ENCODE measurements around the gene NPAS3. TPM values are rescaled to one million over a fixed set of nuclear protein-coding genes. Genes with fewer than 3 reads are reported as not detected.

The NPAS3 gene
- total and polyA plus RNA-seq, 2 of the 8 experiments (the other 6 are each of a cell fraction or from before 2014, with no cell fraction given): 0.11 to 0.60 TPM

DNA sequence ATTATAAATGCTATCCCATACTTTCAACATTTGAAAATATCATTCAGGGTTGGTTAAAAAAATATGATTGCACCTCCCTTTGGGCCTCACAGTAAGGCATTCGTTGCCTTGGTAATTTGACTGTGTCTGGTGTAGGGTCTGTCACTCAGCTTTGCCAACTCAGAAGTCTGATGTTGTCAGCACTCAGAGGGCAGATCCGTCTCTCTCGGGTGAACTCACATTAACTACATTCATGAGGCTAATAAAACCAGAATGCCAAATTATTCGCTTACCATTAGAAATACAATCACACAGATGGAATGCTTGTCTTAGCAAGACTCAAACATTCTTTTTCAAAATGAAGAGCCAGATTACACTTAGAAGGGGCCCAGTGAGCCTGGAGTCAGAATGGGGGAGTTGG, 53.0 kb downstream of the NPAS3 start:
- no peaks in the 10 kb centered on the region for H3K79me2 ChIP-seq (ENCODE audit: control insufficient read depth in 1 of 2, insufficient read depth in 2 of 2, low read length in 2 of 2)
- H3K4ac ChIP-seq (replicated peaks; ENCODE audit: insufficient read length, low read depth, low read length): no peak overlapping the region
- H3K4me1 ChIP-seq (replicated peaks in 1 of 4; ENCODE audit: control insufficient read depth in 3 of 4, insufficient read depth in 4 of 4, low read length in 3 of 4): 0 out of 7 replicates have a peak, but pooled peaks cover 0 to 2% (median 0%) of the 10 kb centered on the region in 4 experiments
- no peak overlapping the region for H2BK12ac ChIP-seq (ENCODE audit: low read depth, low read length)
- H3K9ac ChIP-seq (replicated peaks in 1 of 4; ENCODE audit: extremely low read depth in 1 of 4, low read depth in 3 of 4, low read length in 3 of 4): no peak overlapping the region
- H3K18ac ChIP-seq (ENCODE audit: extremely low read depth, low read length): no peak overlapping the region
- H3K36me3 ChIP-seq (ENCODE audit: control insufficient read depth in 2 of 4, insufficient read depth in 4 of 4, low read length in 3 of 4): no peaks in the 10 kb centered on the region
- H2AFZ ChIP-seq (ENCODE audit: low read length): no peak overlapping the region
- H3K56ac ChIP-seq (replicated peaks; ENCODE audit: insufficient read length, low read depth, low read length): no peak overlapping the region
- TF ChIP-seq CHD2 (IDR thresholded peaks at IDR 0.05; ENCODE audit: low read length) (no peak), SUZ12 (IDR thresholded peaks at IDR 0.05; ENCODE audit: low read length) (no peak), GABPA (IDR thresholded peaks at IDR 0.05; ENCODE audit: borderline replicate concordance, insufficient read depth, low read length) (no peak), SIN3A (conservative IDR thresholded peaks at IDR 0.05 in 1 of 2, IDR thresholded peaks at IDR 0.05 in 1 of 2; ENCODE audit: low read depth in 1 of 2, low read length in 2 of 2) (no peak), POLR2AphosphoS5 (IDR thresholded peaks at IDR 0.05; ENCODE audit: low read depth, low read length) (no peak), ZNF274 (IDR thresholded peaks at IDR 0.05; ENCODE audit: borderline replicate concordance, extremely low read depth, low read length) (no peak), BACH1 (IDR thresholded peaks at IDR 0.05; ENCODE audit: low read length) (no peak), TEAD4 (IDR thresholded peaks at IDR 0.05; ENCODE audit: low read depth, low read length) (no peak), MAFK (IDR thresholded peaks at IDR 0.05; ENCODE audit: low read depth, low read length) (no peak)
- TF ChIP-seq, protein P1, sequence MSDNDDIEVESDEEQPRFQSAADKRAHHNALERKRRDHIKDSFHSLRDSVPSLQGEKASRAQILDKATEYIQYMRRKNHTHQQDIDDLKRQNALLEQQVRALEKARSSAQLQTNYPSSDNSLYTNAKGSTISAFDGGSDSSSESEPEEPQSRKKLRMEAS (IDR thresholded peaks at IDR 0.05): no peak
- TF ChIP-seq, protein P2, sequence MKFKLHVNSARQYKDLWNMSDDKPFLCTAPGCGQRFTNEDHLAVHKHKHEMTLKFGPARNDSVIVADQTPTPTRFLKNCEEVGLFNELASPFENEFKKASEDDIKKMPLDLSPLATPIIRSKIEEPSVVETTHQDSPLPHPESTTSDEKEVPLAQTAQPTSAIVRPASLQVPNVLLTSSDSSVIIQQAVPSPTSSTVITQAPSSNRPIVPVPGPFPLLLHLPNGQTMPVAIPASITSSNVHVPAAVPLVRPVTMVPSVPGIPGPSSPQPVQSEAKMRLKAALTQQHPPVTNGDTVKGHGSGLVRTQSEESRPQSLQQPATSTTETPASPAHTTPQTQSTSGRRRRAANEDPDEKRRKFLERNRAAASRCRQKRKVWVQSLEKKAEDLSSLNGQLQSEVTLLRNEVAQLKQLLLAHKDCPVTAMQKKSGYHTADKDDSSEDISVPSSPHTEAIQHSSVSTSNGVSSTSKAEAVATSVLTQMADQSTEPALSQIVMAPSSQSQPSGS (IDR thresholded peaks at IDR 0.05; ENCODE audit: low read length): no peak
- no peak overlapping the region for H2BK5ac ChIP-seq (ENCODE audit: low read depth, low read length)
- H3K14ac ChIP-seq (ENCODE audit: insufficient read length): no peak overlapping the region
- H2AK5ac ChIP-seq (ENCODE audit: low read depth, low read length): no peak overlapping the region
- no peak overlapping the region for H3K4me2 ChIP-seq (ENCODE audit: insufficient read depth in 1 of 2, low read depth in 2 of 2, low read length in 2 of 2)
- H3K23ac ChIP-seq (ENCODE audit: insufficient read length): no peak overlapping the region
- H3K4me3 ChIP-seq (ENCODE audit: extremely low read depth in 1 of 4, insufficient read depth in 2 of 4, low read depth in 3 of 4, low read length in 4 of 4): no peak overlapping the region
- H3K23me2 ChIP-seq (ENCODE audit: low read depth, low read length): no peaks in the 10 kb centered on the region
- no peaks in the 10 kb centered on the region for H4K20me1 ChIP-seq (replicated peaks in 1 of 2; ENCODE audit: control insufficient read depth in 1 of 2, insufficient read depth in 2 of 2, low read length in 2 of 2)
- H3K27ac ChIP-seq (ENCODE audit: low read depth, low read length): no peak overlapping the region
- H3K79me1 ChIP-seq (ENCODE audit: low read depth, low read length): no peaks in the 10 kb centered on the region
- no peak overlapping the region for H2BK15ac ChIP-seq (ENCODE audit: low read length)
- ChIA-PET CTCF (ENCODE audit: partially characterized antibody) (no interaction called here), POLR2A (ENCODE audit: partially characterized antibody) (no interaction called here)
- no peak overlapping the region for H2BK20ac ChIP-seq (ENCODE audit: low read length)
- WGBS, 2 experiments (ENCODE audit: extremely low coverage in 1 of 2, insufficient coverage in 1 of 2, insufficient read length in 1 of 2, insufficient replicate concordance in 2 of 2, low coverage in 1 of 2, low lambda C conversion rate in 2 of 2, missing lambda C conversion rate in 1 of 2): 90% methylated on average over 4 of the region's 4 CpGs; no CpG with 5 or more reads in 1 of the 2 experiments
- H2BK120ac ChIP-seq (replicated peaks; ENCODE audit: low read depth, low read length): no peak overlapping the region
- no peak for DNase-seq (ENCODE audit: low read depth in 1 of 2, low spot score in 2 of 2)
- FAIRE-seq: no peak
- H4K5ac ChIP-seq (ENCODE audit: insufficient read length, low read depth, low read length): no peak overlapping the region
- H3K27me3 ChIP-seq (replicated peaks in 1 of 4; ENCODE audit: control insufficient read depth in 3 of 4, extremely low read depth in 1 of 4, insufficient read depth in 3 of 4, low read length in 3 of 4): no peaks in the 10 kb centered on the region
- no peak overlapping the region for H4K8ac ChIP-seq (ENCODE audit: extremely low read depth, insufficient read depth, low read length)
- peaks cover 3 to 4% of the 10 kb centered on the region in 2 experiments; a peak in 2 of 4 replicates for H3K9me3 ChIP-seq (ENCODE audit: insufficient read depth in 2 of 2, low read depth in 1 of 2, low read length in 1 of 2)
- H4K91ac ChIP-seq (replicated peaks; ENCODE audit: insufficient read length, low read length): no peak overlapping the region

Data from H1 (cell line).